ENCODE results near the gene NSMF.

NSMF gene, protein sequence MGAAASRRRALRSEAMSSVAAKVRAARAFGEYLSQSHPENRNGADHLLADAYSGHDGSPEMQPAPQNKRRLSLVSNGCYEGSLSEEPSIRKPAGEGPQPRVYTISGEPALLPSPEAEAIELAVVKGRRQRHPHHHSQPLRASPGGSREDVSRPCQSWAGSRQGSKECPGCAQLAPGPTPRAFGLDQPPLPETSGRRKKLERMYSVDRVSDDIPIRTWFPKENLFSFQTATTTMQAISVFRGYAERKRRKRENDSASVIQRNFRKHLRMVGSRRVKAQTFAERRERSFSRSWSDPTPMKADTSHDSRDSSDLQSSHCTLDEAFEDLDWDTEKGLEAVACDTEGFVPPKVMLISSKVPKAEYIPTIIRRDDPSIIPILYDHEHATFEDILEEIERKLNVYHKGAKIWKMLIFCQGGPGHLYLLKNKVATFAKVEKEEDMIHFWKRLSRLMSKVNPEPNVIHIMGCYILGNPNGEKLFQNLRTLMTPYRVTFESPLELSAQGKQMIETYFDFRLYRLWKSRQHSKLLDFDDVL

DNA sequence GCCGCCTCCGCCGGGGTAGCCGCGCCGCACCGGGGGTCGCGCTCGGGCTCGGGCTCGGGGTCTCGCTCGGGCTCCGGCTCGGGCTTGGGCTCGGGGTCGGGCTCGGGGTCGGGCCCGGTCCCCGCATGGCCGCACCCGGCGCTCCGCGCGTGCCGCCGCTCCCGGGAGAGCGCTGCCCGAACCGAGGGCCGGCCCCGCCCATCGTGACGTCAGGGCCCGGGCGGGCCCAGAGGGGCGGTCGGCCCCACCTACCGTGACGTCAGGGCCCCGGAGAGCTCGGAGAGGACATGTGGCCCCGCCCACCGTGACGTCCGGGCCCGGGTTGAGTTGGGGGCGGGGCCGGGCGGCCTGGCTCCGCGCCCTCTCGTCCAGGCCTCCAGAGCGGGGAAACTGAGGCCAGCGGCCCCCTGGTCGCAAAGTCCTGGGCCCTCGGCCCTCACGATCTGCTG lies at the start of gene NSMF:
TSS of gene NSMF (minus strand) at position 183 of the 449 bp plus-strand sequence. CDS start 232 bp downstream, outside the sequence.
- peak; percentile 92 for DNase-seq (ENCODE audit: low spot score)

DNA sequence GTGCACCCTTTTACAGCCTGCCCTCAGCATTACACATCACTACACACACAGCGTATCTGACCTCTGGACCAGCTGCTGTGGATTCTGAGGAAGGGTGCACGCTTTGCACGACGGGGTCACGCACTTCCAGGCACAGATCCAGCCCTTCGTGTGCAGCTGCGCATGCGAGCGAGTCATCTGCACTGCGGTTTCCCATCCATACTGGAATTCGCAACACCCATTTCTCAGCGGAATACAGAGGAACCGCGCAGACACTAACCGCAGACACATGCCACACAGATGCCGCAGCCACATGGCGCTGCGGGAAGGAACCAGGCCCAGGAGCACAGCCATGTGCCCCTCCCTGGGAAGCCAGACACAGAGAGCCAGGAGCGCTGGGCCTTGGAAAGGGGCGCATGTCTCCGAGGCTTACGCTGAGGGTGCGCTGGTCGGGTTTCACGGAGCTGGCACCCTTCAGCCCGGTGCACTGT lies 47.6 kb upstream of the NSMF start:
- DNase-seq (ENCODE audit: low spot score) = no peak

DNA sequence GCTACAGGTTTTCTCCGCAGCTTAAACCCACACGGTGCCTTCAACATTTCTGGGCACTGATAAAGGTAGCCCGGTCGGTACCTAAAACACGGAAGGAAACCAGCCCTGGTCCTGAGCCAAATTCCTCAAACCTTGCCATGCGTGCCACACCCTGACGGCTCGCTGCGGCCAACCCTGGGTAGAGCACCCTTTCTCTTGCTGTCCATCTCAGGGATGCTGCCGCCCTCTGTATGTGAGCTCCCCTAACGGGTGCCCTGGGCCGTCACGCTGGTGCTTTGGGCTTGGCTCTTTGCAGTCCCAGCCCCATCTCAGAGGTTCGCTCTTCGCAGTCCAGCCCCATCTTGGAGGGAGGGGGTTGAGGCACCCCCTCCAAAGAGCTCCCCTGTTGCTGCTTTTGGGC lies 47.1 kb upstream of the NSMF start:
- no peak for DNase-seq (ENCODE audit: low spot score)

DNA sequence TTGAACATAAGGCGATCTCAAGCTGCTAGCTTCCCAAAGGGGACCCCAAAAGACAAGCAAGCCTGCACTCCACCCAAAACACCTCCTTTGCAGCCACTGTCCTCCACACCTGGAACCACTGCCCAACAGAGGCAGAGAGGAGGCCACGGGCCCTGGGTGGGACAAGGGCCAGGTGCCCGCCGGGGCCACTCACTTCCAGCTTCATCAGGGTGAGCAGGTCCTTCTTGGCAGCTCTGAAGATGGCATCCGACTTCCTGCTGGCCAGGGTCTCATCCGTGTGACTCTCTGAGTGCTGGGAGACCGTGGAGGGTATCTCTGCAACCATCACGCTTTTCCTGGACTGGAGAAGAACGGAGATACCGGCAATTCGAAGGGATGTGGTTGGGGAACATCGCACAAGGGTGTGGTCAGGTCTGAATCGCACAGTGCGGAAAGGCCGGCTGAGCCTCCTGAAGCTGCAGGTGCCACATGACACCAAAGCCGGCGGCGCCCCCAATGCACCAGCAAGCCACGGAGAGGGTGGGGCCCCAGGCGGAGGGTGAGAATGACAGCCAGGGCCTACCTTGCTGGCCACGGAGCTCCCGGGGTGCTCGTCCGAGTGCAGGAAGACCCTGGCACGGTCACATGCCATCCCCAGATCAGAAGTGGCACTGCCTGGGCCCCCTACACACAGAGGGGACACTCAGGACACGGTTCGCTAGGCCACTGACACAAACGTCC lies 46.4 kb upstream of the NSMF start:
- DNase-seq (ENCODE audit: low spot score) = no peak

DNA sequence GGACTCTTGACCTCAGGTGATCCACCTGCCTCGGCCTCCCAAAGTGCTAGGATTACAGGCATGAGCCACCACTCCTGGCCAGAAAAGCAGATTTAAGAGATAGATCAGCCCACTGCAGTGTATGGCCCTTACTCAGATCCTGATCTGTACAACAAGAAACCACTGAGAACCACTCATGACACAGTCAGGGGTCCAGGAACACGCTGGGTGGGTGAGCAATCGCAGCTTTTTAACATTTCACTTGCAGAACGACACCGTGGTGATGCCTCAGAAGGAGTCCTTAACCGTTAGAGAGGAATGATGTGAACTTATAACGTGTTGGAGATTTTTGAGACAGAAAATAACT lies 45.3 kb upstream of the NSMF start:
- no peak for DNase-seq (ENCODE audit: low spot score)

DNA sequence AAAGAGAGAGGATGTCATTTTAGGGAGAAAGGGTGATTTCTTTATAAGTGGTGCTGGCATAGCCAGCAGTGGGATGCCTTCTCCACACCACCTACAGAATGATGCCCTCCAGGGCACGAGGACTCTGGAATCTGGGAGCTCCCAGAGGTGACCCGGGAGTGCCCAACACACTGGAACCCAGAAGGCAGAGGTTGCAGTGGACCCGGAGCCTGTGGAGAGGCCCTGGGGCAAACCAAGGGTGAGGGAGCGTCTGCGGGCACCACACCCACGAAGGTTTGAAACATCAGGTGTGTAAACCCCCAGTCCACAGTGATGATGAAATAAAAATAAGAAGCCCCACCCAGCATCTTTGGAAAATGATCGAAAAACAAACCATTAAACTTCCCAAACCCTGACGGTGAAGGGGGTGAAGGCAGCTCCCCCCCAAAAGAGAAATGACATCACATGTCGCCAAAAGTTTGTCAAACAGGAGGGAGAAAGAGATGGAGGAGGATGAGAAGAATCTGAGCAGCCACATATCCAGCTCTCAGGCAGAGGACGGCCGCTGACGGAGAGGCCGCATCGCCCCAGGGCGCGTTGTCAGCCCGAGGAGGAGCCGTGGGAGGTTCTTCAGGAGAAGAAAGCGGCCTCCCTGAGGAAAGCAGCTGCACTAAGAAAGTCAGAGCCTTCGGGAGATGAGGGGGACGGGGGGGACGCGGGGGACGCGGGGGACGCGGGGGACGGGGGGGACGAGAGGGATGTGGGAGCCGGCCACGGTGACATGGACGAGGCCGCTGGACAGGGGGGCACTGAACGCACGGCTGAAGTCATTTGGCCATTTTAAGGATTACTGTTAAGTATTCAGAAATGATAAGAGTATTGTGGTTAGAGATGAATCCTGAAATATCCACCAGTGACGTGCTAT lies 43.1 kb upstream of the NSMF start:
- DNase-seq (ENCODE audit: low spot score) = no peak

DNA sequence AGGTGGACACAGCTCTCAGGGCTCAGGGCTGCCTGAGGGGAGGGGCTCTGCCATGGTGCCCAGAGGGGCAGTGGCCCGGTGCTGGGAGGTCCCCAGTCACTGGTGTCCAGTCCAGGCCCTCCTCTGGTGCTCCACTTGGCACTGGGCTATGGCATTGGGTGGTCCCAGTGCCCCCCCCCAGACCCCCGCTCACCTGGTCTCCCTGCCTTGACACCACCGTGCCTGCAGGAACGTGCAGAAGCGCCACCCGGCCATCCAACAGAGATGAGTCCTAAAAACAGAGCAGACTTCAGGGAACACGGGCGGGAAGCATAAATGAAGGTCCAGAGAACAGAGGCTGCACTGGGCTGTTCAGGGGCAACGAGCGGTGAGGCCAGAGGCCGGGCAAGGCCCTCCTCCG lies 42.3 kb upstream of the NSMF start:
- no peak for DNase-seq (ENCODE audit: low spot score)

DNA sequence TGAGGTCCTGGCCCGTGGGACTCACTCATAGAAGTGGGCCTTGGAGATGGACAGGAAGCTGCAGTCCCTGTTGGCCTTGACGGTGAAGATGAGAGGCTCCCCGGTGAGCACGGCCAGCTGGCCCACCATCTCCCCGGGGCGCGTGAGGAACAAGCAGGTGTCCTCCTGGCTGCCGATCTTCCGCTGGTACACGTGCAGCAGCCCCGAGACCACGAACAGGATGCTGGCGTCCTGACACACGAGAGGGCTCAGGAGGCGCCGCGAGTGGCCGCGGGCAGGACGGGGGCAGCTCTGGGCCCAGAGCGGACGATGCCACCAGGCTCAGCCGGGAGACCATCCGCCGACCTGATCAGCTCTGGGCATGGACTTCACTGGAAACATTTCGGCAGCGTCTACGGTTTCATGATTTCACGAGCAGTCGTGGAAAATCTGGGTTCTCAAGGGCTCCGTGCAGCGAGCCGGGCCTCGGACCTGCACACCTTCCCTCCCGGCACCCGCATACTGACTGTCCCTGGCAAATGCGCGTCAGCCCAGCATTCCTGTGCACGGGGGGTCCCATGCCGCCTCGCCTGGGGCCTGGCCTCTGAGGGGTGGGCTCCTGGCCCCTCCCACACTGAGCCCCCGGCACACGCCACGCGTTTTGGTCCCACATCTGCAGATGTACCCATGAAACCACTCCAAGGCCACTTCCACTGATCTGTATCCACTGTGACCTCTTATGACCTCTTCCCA lies 41.7 kb upstream of the NSMF start:
- no peak for DNase-seq (ENCODE audit: low spot score)

DNA sequence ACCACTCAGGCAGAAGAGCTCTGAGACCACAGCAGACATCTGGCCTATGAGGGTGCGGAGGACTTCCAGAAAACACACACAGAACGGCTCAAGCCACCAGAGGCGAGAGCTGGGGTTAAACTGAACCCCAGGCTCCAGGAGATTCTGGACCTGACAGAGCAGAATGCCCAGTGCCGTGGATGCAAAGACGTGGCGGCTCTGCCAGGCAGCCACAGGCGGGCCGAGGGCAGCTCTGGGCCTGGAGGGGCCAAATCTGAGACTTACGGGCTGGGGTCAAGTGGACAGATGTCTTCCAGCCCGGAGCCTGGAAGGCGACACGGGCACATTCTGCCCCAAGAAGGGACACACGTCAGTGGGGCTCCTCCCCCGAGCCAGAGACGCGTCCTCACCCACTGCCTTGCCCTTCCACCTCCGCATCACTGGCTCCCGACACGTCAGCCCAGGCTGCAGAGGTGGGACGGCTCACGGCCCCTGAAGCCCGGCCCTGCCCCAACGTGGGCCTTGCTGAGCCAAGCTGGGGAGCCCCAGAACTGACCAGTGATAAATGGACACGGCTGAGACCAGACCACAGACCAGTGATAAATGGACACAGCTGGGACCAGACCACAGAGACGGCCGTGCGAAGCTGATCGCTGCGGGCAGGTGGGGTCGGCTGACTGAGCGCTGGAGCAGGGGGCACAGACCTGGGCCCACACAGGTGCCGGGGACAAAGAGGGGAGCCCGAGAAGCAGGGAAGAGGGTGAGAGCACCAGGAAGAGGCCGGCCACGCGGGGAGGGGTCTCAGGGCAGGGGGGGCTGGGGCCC lies 40.9 kb upstream of the NSMF start:
- DNase-seq (ENCODE audit: low spot score) = no peak

DNA sequence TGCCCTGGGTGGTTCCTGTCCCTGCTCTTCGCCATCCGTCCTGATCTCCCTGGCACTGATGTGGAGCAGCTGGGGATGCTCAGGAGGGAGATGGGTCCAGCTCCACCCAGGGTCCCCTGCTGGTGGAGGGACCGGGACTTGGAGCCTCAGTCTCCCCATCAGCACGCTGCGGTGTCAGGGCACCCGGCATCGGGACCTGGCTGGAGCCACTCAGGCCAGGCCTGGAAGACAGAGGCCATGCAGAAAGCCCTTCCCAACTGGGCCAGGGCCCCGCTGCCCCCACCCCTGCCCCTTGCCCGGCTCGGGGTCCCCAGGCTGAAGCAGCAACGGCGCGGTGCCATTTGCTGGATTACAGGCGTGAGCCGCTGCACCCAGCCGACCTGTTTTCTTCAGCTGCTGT lies 40.3 kb upstream of the NSMF start:
- no peak for DNase-seq (ENCODE audit: low spot score)

DNA sequence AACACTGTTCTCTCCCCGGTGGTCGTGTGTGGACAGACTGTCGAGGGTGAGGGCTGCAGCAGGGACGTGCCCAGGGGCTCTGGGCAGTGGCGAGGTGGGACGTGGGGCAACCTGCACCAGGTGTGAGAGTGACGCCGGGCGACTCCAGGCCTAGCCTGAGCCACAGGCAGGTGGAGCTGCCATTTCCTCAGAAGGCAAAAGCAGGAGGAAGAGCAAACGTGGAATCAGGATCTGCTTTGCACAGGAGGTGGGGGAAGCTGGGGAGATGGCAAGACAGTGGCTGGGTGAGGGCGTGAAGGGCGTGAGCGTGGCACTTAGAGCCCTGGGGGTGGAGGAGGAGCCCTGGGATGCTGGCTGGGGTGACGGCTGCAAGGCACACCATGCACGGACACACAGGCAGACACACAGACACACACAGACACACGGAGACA lies 39.6 kb upstream of the NSMF start:
- DNase-seq (ENCODE audit: low spot score) = no peak

DNA sequence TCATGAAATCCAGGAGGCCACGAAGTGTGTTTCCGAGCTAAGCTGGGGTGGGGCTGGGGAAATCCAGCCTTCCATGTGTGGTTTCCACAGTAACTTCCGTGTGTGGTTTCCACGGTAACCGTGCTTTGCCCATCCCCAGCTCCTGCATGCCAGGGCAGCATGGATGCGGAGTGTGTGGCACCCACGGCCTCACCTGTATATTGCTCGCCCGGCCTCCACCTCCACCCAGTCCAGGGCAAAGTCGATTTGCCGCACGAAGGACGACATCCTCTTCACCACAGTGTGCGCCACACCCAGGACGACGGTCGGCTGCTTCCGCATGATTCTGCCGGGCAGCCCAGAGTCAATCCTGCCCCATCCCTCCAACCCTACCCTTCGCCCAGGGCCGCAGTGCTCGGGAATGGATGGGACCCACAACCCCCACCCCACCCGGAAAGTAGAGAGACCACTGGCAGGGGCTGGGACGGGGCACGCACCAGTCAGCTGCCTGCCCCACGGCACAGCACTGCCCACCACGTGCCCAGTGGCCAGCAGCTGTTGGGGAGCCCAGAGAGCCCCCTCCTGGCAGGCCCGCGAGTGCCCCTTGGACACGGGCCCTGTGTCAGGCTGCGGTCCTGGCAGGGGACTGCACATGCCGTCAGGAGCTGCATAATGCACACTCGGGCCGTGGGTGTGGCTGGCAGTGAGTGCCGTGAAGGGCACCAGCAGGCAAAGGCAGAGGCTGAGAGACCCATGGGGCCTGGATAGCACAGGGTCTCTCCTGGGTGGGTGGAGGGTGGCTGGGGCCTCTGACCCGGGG lies 39.0 kb upstream of the NSMF start:
- no peak for DNase-seq (ENCODE audit: low spot score)

DNA sequence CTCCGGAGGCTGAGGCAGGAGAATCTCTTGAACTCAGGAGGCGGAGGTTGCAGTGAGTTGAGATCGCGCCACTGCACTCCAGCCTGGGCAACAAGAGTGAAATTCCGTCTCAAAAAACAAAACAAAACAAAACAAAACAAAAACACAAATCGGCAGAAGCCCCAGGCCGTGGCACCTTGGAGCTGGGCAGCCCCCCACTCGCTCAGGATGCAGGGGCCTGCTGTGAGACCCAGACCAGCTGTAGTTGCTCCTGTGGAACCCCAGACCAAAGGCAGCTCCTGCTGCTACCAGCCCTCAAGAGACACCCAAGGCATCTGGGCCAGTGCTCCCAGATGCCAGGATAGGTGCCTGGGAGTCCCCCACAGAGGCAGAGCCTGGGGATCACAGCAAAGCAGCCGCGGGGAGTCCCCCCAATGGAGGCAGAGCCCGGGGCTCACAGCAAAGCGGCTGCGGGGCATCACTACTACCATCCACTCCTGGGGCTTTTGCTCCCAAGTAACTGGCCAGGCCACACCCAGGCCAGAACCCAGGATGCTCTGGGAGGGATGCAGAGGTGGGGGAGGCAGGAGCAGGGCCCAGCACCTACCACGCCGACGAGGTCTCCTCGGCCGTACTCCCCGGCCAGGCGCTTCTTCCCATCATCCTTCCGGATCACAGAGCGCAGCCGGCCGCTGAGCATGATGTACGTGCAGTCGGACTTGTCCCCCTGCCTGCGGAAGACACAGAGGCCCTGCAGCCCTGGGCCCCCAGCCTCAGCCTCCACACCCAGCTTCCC lies 37.7 kb upstream of the NSMF start:
- DNase-seq (ENCODE audit: low spot score) = no peak

DNA sequence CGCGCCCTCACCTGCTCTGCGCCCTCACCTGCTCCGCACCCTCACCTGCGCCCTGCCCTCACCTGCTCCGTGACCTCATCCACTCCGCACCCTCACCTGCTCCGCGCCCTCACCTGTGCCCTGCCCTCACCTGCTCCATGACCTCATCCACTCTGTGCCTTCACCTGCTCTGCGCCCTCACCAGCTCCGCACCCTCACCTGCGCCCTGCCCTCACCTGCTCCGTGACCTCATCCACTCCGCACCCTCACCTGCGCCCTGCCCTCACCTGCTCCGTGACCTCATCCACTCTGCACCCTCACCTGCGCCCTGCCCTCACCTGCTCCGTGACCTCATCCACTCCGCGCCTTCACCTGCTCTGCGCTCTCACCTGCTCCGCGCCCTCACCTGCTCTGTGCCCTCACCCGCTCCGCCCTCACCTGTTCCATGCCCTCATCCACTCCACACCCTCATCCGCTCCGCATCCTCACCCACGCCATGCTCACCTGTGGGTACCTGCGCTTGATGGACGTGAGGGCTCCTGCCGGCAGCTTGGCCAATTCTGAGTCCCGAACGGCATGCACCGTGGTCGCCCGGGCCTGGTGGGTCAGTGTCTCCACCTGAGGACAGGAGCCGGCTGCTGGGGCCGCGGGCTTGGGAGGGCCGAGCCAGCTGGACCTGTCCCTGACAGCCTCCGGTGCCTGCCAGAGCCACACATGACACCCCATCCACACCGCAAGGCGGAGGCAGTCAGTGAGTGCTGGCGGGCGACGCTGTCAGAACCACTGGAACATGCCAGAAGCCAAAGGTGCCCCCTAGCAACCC lies 35.6 kb upstream of the NSMF start:
- DNase-seq (ENCODE audit: low spot score) = no peak

DNA sequence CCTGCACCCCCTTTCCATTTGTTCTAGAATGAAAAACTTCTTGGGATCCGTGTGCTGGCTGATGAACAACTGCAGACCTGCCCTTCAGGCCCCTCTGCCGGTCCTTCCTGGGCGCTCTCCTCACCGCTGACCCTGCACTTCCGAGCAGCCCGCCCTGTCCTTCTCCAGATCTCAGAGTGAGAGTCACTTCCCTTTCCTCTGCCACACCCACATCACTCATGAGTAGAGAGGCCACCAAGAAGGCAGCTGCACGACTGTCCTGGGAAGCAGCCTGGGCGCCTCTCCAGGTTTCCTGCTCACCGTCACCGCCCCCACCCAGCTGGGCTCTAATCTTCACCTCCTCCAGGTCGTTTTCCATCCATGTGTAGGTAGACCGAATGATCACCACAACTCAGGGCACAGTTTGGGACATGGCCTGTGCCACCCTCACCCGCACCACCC lies 35.0 kb upstream of the NSMF start:
- DNase-seq (ENCODE audit: low spot score) = no peak

DNA sequence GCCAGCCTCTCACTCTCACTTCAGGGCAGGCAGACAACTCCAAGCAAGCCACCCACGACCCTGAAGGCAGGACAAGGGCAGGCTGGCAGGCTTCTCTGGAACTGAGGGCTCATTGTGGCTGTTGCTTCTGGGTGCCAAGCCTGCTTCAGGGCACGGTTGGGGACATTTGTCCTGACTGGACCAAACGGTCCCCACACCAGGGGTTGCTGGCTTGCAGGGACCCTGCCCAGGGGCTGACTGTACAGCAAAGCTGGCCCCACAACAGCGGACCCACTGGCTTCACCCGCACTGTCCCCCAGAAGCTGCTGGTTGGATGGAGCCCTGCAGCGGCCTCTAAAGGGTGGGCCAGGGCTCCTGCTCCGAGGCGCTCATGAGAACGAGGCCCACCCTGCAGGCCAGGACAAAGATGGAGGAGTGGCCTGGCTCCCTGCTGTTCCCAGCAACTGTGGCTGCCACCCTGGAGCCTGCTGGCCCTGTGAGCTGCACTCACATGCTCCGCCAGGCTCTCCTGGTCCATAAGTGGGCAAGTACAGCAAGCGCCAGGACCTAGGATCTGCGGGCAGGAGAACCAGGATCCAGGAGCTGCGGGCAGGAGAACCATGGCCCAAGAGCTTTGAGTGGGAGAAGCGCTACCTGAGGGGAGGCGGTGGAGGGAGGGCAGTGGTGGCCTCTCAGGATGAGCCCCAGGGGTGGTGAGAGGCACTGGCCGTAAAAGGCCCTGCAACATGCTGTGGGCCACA lies 34.4 kb upstream of the NSMF start:
- DNase-seq (ENCODE audit: low spot score) = no peak

All from NAMALWA (cell line).